Neural cell (in vitro differentiated cells): Measurements from ENCODE around the gene SDC3. TPM values are rescaled to one million over a fixed set of nuclear protein-coding genes. Genes with fewer than 3 reads are reported as not detected.

Source experiments
- H2AFZ ChIP-seq: fragments of 200-600, 300-800 bp; sonication (generic), shearing (Covaris generic); 2 replicates; pipeline ENCODE4 v1.6.0; 2014; ENCODE audit warnings: low read depth, mild to moderate bottlenecking, antibody characterized with exemption, low read length, moderate library complexity
- H3F3A ChIP-seq: fragments of 200-600 bp; shearing (Covaris generic); 2 replicates; pipeline ENCODE4 v1.6.1; 2016; ENCODE audit warnings: mild to moderate bottlenecking, moderate library complexity, mixed read lengths, antibody characterized with exemption, low read length; ENCODE audit not compliant: insufficient read depth, poor library complexity, severe bottlenecking
- H3K27ac ChIP-seq: fragments of 200-600, 300-800 bp; sonication (generic), shearing (Covaris generic); 2 replicates; pipeline ENCODE4 v1.5.1; 2014; ENCODE audit warnings: mild to moderate bottlenecking, low read length, moderate library complexity
- H3K27me3 ChIP-seq: fragments of 300-800, 200-600 bp; sonication (generic), shearing (Covaris generic); 2 replicates; pipeline ENCODE4 v1.6.0; 2014; ENCODE audit warnings: mild to moderate bottlenecking, low read depth, low read length, moderate library complexity; ENCODE audit not compliant: insufficient read depth
- H3K36me3 ChIP-seq: fragments of 300-800, 200-600 bp; sonication (generic), shearing (Covaris generic); 2 replicates; pipeline ENCODE4 v1.5.1; 2014; ENCODE audit warnings: mild to moderate bottlenecking, antibody characterized with exemption, low read length, moderate library complexity; ENCODE audit not compliant: insufficient read depth
- H3K4me2 ChIP-seq: fragments of 300-800, 200-600 bp; sonication (generic), shearing (Covaris generic); 2 replicates; pipeline ENCODE4 v1.6.0; 2014; ENCODE audit warnings: mild to moderate bottlenecking, low read length
- H3K4me3 ChIP-seq: fragments of 300-800, 200-600 bp; sonication (generic), shearing (Covaris generic); 2 replicates; pipeline ENCODE4 v1.5.1; 2014; ENCODE audit warnings: mild to moderate bottlenecking, low read length, moderate library complexity
- H3K79me2 ChIP-seq: fragments of 200-600 bp; shearing (Covaris generic); replicated peaks from 2 replicates; pipeline ENCODE4 v1.6.0; 2014; ENCODE audit warnings: mild to moderate bottlenecking, low read length, moderate library complexity; ENCODE audit not compliant: insufficient read depth
- H3K9ac ChIP-seq: fragments of 300-800, 200-600 bp; sonication (generic), shearing (Covaris generic); 2 replicates; pipeline ENCODE4 v1.6.1; 2016; ENCODE audit warnings: mild to moderate bottlenecking, low read length, mixed read lengths
- H3K9me2 ChIP-seq: fragments of 200-600 bp; shearing (Covaris generic); 2 replicates; pipeline ENCODE4 v1.6.1; 2016; ENCODE audit warnings: mild to moderate bottlenecking, low read length, mixed read lengths; ENCODE audit not compliant: insufficient read depth
- H3K9me3 ChIP-seq: fragments of 200-600, 300-800 bp; sonication (generic), shearing (Covaris generic); 2 replicates; pipeline ENCODE4 v1.6.1; 2016; ENCODE audit warnings: mild to moderate bottlenecking, mixed run types, low read length, moderate library complexity, mixed read lengths
- H4K20me1 ChIP-seq: fragments of 200-600 bp; shearing (Covaris generic); 2 replicates; pipeline ENCODE4 v1.6.1; 2016; ENCODE audit warnings: mild to moderate bottlenecking, mixed run types; ENCODE audit not compliant: insufficient read depth
- EP300 ChIP-seq: fragments of 450-650 bp; conservative IDR thresholded peaks from 2 replicates; pipeline ENCODE4 v1.6.1; 2014; ENCODE audit warnings: antibody characterized with exemption, mild to moderate bottlenecking, moderate library complexity; ENCODE audit not compliant: poor library complexity, severe bottlenecking
- MXI1 ChIP-seq: fragments of 450-650 bp; conservative IDR thresholded peaks from 2 replicates; pipeline ENCODE4 v1.6.1; 2014; ENCODE audit warnings: antibody characterized with exemption, mild to moderate bottlenecking; ENCODE audit not compliant: poor library complexity, severe bottlenecking
- POLR2AphosphoS5 ChIP-seq: IDR thresholded peaks from 2 replicates; pipeline ENCODE4 v1.6.1; 2012
- RAD21 ChIP-seq: fragments of 450-650 bp; conservative IDR thresholded peaks from 2 replicates; pipeline ENCODE4 v1.6.1; 2014; ENCODE audit warnings: antibody characterized with exemption, mild to moderate bottlenecking, moderate library complexity
- REST ChIP-seq: IDR thresholded peaks from 2 replicates; pipeline ENCODE4 v1.6.1; 2012; ENCODE audit warnings: borderline replicate concordance
- SMC3 ChIP-seq: fragments of 450-650 bp; conservative IDR thresholded peaks from 2 replicates; pipeline ENCODE4 v1.6.1; 2014; ENCODE audit warnings: antibody characterized with exemption, mild to moderate bottlenecking, moderate library complexity; ENCODE audit not compliant: poor library complexity
- TAF1 ChIP-seq: IDR thresholded peaks from 2 replicates; pipeline ENCODE4 v1.6.1; 2012; ENCODE audit warnings: low read depth
- polyA plus RNA-seq: library from polyadenylated mRNA; depleted of rRNA; stranded (reverse); fragments of >200 nt; gene quantifications from 2 replicates; pipeline ENCODE4 v1.2.3, GENCODE V29; 2014
- TF ChIP-seq, protein P1 (sequence below): fragments of 450-650 bp; IDR thresholded peaks from 2 replicates; pipeline ENCODE4 v1.5.1; 2014; ENCODE audit warnings: antibody characterized with exemption, mild to moderate bottlenecking, moderate library complexity; ENCODE audit not compliant: poor library complexity, severe bottlenecking

The SDC3 gene
- polyA plus RNA-seq, 1 donor from 2014 or later, result 55.2 TPM

- H3K36me3 ChIP-seq, result no peaks in the 10 kb centered on the region
- no peak overlapping the region for H3K4me3 ChIP-seq
- H3K27me3 ChIP-seq, result no peaks in the 10 kb centered on the region
- H3F3A ChIP-seq, result no peaks in the 10 kb centered on the region
- no peak for TF ChIP-seq POLR2AphosphoS5
- TF ChIP-seq MXI1, result no peak
- TF ChIP-seq, protein P1, sequence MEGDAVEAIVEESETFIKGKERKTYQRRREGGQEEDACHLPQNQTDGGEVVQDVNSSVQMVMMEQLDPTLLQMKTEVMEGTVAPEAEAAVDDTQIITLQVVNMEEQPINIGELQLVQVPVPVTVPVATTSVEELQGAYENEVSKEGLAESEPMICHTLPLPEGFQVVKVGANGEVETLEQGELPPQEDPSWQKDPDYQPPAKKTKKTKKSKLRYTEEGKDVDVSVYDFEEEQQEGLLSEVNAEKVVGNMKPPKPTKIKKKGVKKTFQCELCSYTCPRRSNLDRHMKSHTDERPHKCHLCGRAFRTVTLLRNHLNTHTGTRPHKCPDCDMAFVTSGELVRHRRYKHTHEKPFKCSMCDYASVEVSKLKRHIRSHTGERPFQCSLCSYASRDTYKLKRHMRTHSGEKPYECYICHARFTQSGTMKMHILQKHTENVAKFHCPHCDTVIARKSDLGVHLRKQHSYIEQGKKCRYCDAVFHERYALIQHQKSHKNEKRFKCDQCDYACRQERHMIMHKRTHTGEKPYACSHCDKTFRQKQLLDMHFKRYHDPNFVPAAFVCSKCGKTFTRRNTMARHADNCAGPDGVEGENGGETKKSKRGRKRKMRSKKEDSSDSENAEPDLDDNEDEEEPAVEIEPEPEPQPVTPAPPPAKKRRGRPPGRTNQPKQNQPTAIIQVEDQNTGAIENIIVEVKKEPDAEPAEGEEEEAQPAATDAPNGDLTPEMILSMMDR, result no peak
- no peak for TF ChIP-seq TAF1
- TF ChIP-seq SMC3, result no peak
- no peaks in the 10 kb centered on the region for H3K79me2 ChIP-seq
- no peaks in the 10 kb centered on the region for H3K9me2 ChIP-seq
- H3K9ac ChIP-seq, result no peak overlapping the region
- no peak overlapping the region for H3K27ac ChIP-seq
- H2AFZ ChIP-seq, result no peak overlapping the region
- no peaks in the 10 kb centered on the region for H3K9me3 ChIP-seq
- H4K20me1 ChIP-seq, result no peaks in the 10 kb centered on the region
- H3K4me2 ChIP-seq, result no peak overlapping the region
Observed at GRCh38 chr1:30844631-30845030, 63.9 kb downstream of the SDC3 start.

DNA sequence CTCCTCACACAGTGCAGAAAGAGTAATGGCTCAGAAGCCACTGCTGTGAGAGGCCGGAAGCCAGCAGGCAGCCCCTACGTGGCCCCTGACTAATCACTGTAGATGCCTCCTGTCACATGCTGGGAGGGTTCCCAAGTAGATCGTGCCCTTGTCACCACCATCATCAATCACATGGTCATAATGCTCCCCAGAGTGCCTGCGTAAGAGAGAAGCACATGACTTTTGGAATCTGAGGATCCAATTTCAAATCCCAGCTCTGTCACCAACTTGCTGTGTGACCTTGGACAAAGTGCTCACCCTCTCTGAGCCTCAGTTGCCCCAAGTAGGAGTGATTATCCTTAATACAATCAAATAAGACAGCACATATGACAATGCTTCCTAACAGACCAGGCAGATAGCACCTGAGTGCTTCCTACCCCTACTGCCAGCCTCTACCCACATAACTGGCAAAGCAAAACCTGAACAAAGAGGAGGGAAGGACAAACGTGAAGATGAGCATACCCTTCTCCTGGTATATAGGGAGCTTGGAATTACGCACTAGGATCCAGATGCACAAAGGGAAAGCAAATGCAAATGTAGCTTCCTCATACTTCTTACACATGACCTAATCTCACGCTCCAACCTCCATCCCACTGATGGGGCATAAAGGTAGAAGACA lies 65.7 kb downstream of the SDC3 start:
- Histone ChIP-seq H4K20me1 (no peaks in the 10 kb centered on the region), H3F3A (no peaks in the 10 kb centered on the region)

More for the DNA sequence above, 65.7 kb downstream of the SDC3 start:
- Histone ChIP-seq H2AFZ (no peak overlapping the region), H3K9me3 (no peaks in the 10 kb centered on the region), H3K36me3 (no peaks in the 10 kb centered on the region), H3K79me2 (no peaks in the 10 kb centered on the region), H3K27ac (no peak overlapping the region), H3K4me3 (no peak overlapping the region), H3K9ac (no peak overlapping the region), H3K4me2 (no peak overlapping the region), H3K27me3 (no peaks in the 10 kb centered on the region), H3K9me2 (no peaks in the 10 kb centered on the region)
- TF ChIP-seq RAD21 (no peak), REST (no peak), EP300 (no peak), MXI1 (no peak)
- TF ChIP-seq, protein P1, result no peak
